HUES6 (cell line): ENCODE results near the gene C2orf72.
"Not testable (repeated sequence)": the region's sequence is repeated elsewhere in the genome, so short reads cannot be mapped to it uniquely, and the experiment has no call there.

Source experiments
- H3K27ac ChIP-seq: 2 replicates; pipeline ENCODE4 v1.7.0; 2013; ENCODE audit warnings: low read depth, mild to moderate bottlenecking, low read length, inconsistent platforms
- H3K27me3 ChIP-seq: 2 replicates; pipeline ENCODE4 v1.6.1; 2013; ENCODE audit warnings: low read length; ENCODE audit not compliant: control insufficient read depth, insufficient read depth
- H3K36me3 ChIP-seq: 2 replicates; pipeline ENCODE4 v1.6.1; 2013; ENCODE audit warnings: low read length; ENCODE audit not compliant: control insufficient read depth, insufficient read depth
- H3K4me1 ChIP-seq: 2 replicates; pipeline ENCODE4 v1.6.1; 2013; ENCODE audit warnings: low read length; ENCODE audit not compliant: control insufficient read depth, insufficient read depth
- H3K4me3 ChIP-seq: 2 replicates; pipeline ENCODE4 v1.5.1; 2013; ENCODE audit warnings: low read depth, low read length
- H3K9ac ChIP-seq: one replicate; pipeline ENCODE4 v1.6.1; 2013; ENCODE audit warnings: mild to moderate bottlenecking, low read length
- H3K9me3 ChIP-seq: 2 replicates; pipeline ENCODE4 v1.6.1; 2013; ENCODE audit warnings: low read depth, low read length; ENCODE audit not compliant: control insufficient read depth, insufficient read depth

Gene C2orf72

GRCh38 chr2:231056453-231057416 is 19.4 kb downstream of the C2orf72 start, which contains the start of gene PSMD1:
PSMD1 (plus strand) TSS chr2:231056867; CDS start chr2:231057026, 159 bp downstream.
- H3K4me3 ChIP-seq, result peak within 1 kb of the TSS; percentile 90
- H3K27ac ChIP-seq, result peak within 1 kb of the TSS; percentile 98
- H3K9ac ChIP-seq, result peak within 1 kb of the TSS; percentile 94
- H3K36me3 ChIP-seq, result peaks cover 15% of the 10 kb centered on the region
- H3K27me3 ChIP-seq, result peaks cover 27% of the 10 kb centered on the region
- peaks cover 11% of the 10 kb centered on the region; the same call in 1 of the 2 replicates for H3K4me1 ChIP-seq
- H3K9me3 ChIP-seq, result no peaks in the 10 kb centered on the region

DNA sequence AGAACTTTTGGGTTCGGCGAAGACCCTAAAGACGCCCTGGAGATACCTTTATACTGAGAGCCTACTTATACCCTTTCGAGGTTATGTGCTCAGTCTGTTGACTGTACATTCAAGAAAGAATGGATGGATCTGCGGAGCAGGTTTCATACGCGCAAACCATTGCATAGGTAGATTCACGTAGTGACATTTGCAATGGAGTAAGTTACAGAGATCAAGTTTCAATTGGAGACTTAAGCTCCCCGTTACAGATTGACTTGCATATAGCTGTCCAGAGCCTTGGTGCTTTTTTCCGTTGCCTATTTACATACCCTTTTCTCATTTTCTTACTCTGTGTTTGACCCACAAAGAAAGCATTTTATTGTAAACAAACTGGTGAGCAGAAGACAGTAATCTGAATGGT is 20.3 kb downstream of the C2orf72 start:
- H3K4me3 ChIP-seq, result peak overlapping the region; percentile 90
- H3K9ac ChIP-seq, result peak overlapping the region; percentile 94
- peaks cover 18% of the 10 kb centered on the region for H3K27me3 ChIP-seq
- H3K27ac ChIP-seq, result peak overlapping the region; percentile 98; the same call in 1 of the 2 replicates
- H3K36me3 ChIP-seq, result peaks cover 23% of the 10 kb centered on the region
- peaks cover 7% of the 10 kb centered on the region; the same call in 1 of the 2 replicates for H3K4me1 ChIP-seq
- no peaks in the 10 kb centered on the region for H3K9me3 ChIP-seq

GRCh38 chr2:231058761-231059550 is 21.6 kb downstream of the C2orf72 start:
- Histone ChIP-seq H3K9ac (no peak overlapping the region), H3K4me3 (no peak overlapping the region), H3K27ac (no peak overlapping the region)

DNA sequence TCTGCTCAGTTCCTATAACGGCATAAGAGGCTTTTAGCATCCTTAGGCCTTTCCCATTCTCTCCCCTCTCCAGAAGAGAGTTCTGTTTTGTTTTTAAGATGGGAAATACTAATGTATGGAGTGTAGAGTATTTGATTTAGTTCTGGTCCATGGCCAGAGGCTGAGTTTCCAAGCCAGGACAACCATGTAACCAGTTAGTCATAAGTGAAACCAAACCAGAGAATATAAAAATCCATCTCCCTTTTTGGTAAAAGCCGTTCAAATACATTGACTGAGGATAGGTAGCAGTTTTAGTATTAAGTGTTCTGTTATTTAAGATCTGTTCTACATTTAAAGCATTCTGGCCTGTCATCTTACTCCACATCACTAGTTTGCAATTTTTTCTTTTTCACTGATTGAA is 22.4 kb downstream of the C2orf72 start:
- no peaks in the 10 kb centered on the region for H3K9me3 ChIP-seq
- peaks cover 7% of the 10 kb centered on the region; the same call in 1 of the 2 replicates for H3K4me1 ChIP-seq
- H3K9ac ChIP-seq, result no peak overlapping the region
- no peak overlapping the region for H3K4me3 ChIP-seq
- H3K36me3 ChIP-seq, result peaks cover 45% of the 10 kb centered on the region
- no peak overlapping the region for H3K27ac ChIP-seq
- no peaks in the 10 kb centered on the region for H3K27me3 ChIP-seq

More at GRCh38 chr2:231058761-231059550, 21.6 kb downstream of the C2orf72 start:
- Histone ChIP-seq H3K4me1 (peaks cover 7% of the 10 kb centered on the region; the same call in 1 of the 2 replicates), H3K27me3 (peaks cover 7% of the 10 kb centered on the region), H3K9me3 (no peaks in the 10 kb centered on the region), H3K36me3 (peaks cover 37% of the 10 kb centered on the region)

DNA sequence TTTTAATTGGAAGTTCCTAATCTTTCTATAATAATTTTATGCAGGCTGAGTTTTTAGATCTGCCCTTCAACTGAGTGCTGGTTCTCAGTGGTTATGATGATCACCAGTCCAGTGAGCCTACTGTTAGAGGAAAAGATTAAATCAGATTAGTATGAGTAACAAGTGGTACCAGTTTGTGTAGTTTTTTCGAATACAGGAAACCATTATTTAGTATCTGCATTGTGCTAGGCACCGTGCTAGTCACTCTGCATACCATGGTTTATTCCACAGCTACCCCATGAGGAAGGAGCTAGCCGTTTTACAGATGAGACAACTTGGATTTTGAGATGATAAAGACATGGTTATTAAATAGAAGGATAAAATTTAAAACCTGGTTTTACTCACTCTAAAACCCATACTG is 25.5 kb downstream of the C2orf72 start:
- peaks cover 72% of the 10 kb centered on the region for H3K36me3 ChIP-seq
- peaks cover 5% of the 10 kb centered on the region; the same call in 1 of the 2 replicates for H3K4me1 ChIP-seq
- H3K9me3 ChIP-seq, result no peaks in the 10 kb centered on the region
- H3K27me3 ChIP-seq, result no peaks in the 10 kb centered on the region
- no peak overlapping the region for H3K4me3 ChIP-seq
- no peak overlapping the region for H3K27ac ChIP-seq
- no peak overlapping the region for H3K9ac ChIP-seq

GRCh38 chr2:231063347-231063746 is 26.0 kb downstream of the C2orf72 start:
- H3K4me3 ChIP-seq, result no peak overlapping the region
- peaks cover 78% of the 10 kb centered on the region for H3K36me3 ChIP-seq
- H3K9ac ChIP-seq, result no peak overlapping the region
- H3K9me3 ChIP-seq, result no peaks in the 10 kb centered on the region
- no peaks in the 10 kb centered on the region for H3K27me3 ChIP-seq
- H3K4me1 ChIP-seq, result no peaks in the 10 kb centered on the region
- H3K27ac ChIP-seq, result no peak overlapping the region

- peaks cover 97% of the 10 kb centered on the region for H3K36me3 ChIP-seq
These were observed 28.6 kb downstream of the C2orf72 start for GRCh38 chr2:231065966-231066365.

DNA sequence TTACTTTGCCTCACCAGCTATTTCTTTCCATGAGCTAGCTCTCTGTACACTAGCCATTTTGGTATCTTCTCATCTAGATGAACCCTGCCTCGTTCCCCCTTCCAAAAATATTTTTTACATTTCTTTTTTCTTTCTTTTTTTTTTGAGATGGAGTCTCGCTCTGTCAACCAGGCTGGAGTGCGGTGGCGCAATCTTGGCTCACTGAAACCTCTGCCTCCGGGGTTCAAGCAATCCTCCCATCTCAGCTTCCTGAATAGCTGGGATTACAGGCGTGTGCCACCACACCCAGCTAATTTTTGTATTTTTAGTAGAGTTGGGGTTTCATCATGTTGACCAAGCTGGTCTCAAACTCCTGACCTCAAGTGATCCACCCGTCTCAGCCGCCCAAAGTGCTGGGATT is 30.2 kb downstream of the C2orf72 start:
- H3K9me3 ChIP-seq, H3K27me3 ChIP-seq, H3K9ac ChIP-seq, H3K4me1 ChIP-seq, H3K27ac ChIP-seq, H3K4me3 ChIP-seq: not testable (repeated sequence)
- peaks cover 97% of the 10 kb centered on the region for H3K36me3 ChIP-seq

More at GRCh38 chr2:231065966-231066365, 28.6 kb downstream of the C2orf72 start:
- Histone ChIP-seq H3K4me1 (no peaks in the 10 kb centered on the region), H3K9ac (no peak overlapping the region), H3K9me3 (no peaks in the 10 kb centered on the region), H3K4me3 (no peak overlapping the region), H3K27me3 (no peaks in the 10 kb centered on the region), H3K27ac (no peak overlapping the region)

- Histone ChIP-seq H3K9me3 (no peaks in the 10 kb centered on the region), H3K4me3 (no peak overlapping the region), H3K4me1 (no peaks in the 10 kb centered on the region), H3K36me3 (peaks cover 95% of the 10 kb centered on the region), H3K27me3 (no peaks in the 10 kb centered on the region), H3K9ac (no peak overlapping the region), H3K27ac (no peak overlapping the region)
These were observed 31.4 kb downstream of the C2orf72 start for GRCh38 chr2:231068525-231069222.

GRCh38 chr2:231069379-231070054 is 32.2 kb downstream of the C2orf72 start:
- Histone ChIP-seq H3K4me3 (no peak overlapping the region), H3K27ac (no peak overlapping the region), H3K4me1 (no peaks in the 10 kb centered on the region), H3K36me3 (peaks cover 92% of the 10 kb centered on the region), H3K9ac (no peak overlapping the region), H3K27me3 (no peaks in the 10 kb centered on the region), H3K9me3 (no peaks in the 10 kb centered on the region)
